ENCODE data around the gene CLDND2. TPM values are rescaled to one million over a fixed set of nuclear protein-coding genes. Genes with fewer than 3 reads are reported as not detected.

Gene CLDND2
- polyA plus RNA-seq, 1 of the 3 experiments (the other 2 are of a cell fraction) = 0.26 TPM

DNA sequence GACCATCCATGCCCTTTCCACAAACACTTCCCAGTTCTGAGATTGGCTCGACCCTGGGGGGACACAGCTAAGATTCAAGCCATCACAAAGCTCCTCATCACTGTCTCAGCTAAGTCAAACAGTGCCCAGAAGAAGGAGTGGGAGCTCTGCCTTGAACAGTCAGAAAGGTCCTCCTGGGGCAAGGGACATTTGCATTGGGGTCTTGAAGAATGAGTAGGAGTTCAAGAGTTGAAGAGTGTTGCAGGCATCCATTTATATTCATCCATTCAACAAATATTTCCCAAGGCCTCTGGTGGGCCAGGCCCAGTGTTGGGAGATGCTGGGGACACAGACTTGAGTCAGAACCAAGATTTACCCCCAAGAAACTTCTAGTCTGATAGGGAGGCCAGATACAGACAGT, 50.8 kb downstream of the CLDND2 start (continued):
- TF ChIP-seq FOSL2 (IDR thresholded peaks at IDR 0.05; ENCODE audit: borderline replicate concordance, low read depth) = no peak
- TF ChIP-seq SMC3 (IDR thresholded peaks at IDR 0.05; ENCODE audit: low read depth, low read length) = no peak
- TF ChIP-seq TCF12 (IDR thresholded peaks at IDR 0.05) = no peak
- no peak for TF ChIP-seq TEAD4 (IDR thresholded peaks at IDR 0.05; ENCODE audit: borderline replicate concordance, insufficient read depth)
- no peak for TF ChIP-seq MEF2A (IDR thresholded peaks at IDR 0.05; ENCODE audit: borderline replicate concordance, low read depth)
- TF ChIP-seq TAF1 (IDR thresholded peaks at IDR 0.05; ENCODE audit: borderline replicate concordance, low read depth, low read length) = no peak

DNA sequence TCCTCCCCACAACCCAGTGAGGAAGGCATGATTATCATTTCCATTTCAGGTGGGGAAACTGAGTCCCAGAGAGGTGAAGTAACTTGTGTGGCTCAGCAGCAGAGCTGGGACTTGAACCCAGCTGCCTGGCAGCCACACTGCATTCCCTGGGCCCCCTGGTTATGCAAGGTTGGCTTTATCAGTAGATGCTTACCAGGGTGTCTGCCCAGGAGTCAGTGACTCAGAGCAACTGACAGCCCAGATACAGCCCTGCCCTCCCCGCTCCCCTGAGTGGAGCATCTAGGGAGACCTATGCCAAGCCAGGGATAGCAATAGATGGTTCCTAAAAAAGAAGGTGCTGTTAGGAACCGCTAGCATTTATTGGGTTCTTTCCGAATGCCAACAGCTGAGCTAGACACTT, 51.4 kb downstream of the CLDND2 start:
- Histone ChIP-seq H3K4me1 (ENCODE audit: control insufficient read depth in 1 of 2, insufficient read depth in 2 of 2, low read depth in 1 of 2, low read length in 1 of 2) (peaks cover 0 to 23% of the 10 kb centered on the region in 2 experiments; a peak in 1 of 4 replicates), H3K4me2 (no peak overlapping the region), H4K20me1 (ENCODE audit: insufficient read depth) (no peaks in the 10 kb centered on the region), H3F3A (replicated peaks; ENCODE audit: insufficient read depth) (no peaks in the 10 kb centered on the region), H2AFZ (ENCODE audit: low read depth) (no peak overlapping the region), H3K36me3 (replicated peaks in 1 of 2; ENCODE audit: control insufficient read depth in 1 of 2, insufficient read depth in 2 of 2, low read length in 1 of 2) (no peaks in the 10 kb centered on the region), H3K9me2 (no peaks in the 10 kb centered on the region), H3K9ac (no peak overlapping the region), H3K27ac (ENCODE audit: low read depth in 2 of 2, low read length in 1 of 2) (no peak overlapping the region), H3K4me3 (ENCODE audit: low read depth in 2 of 2, low read length in 1 of 2) (no peak overlapping the region), H3K9me3 (no peaks in the 10 kb centered on the region), H3K79me2 (ENCODE audit: insufficient read depth) (no peaks in the 10 kb centered on the region), H3K27me3 (ENCODE audit: insufficient read depth) (no peaks in the 10 kb centered on the region)
- WGBS (ENCODE audit: low lambda C conversion rate) = 46% methylated on average over 3 of the region's 3 CpGs
- ChIA-PET POLR2A (interaction anchor here (0.6 kb wide), 1 partner anchor 263 kb away, joined by 4 read pairs; no protein-coding TSS in a partner anchor), CTCF (interaction anchor here (0.6 to 1.1 kb wide), 2 partner anchors 104 to 121 kb away, joined by 3 read pairs; no protein-coding TSS in a partner anchor)
- DNase-seq = no peak
- TF ChIP-seq RAD21 (IDR thresholded peaks at IDR 0.05; ENCODE audit: low read length) (no peak), TAF1 (IDR thresholded peaks at IDR 0.05; ENCODE audit: borderline replicate concordance, low read depth, low read length) (no peak), NRF1 (IDR thresholded peaks at IDR 0.05; ENCODE audit: low read depth, low read length) (no peak), YY1 (IDR thresholded peaks at IDR 0.05; ENCODE audit: low read depth) (no peak), GATA2 (CRISPR knock-in tag; IDR thresholded peaks at IDR 0.05) (no peak), RXRA (IDR thresholded peaks at IDR 0.05; ENCODE audit: borderline replicate concordance, low read depth) (no peak), FOXM1 (IDR thresholded peaks at IDR 0.05; ENCODE audit: low read depth) (no peak), JUND (IDR thresholded peaks at IDR 0.05) (no peak), EZH2phosphoT487 (IDR thresholded peaks at IDR 0.05; ENCODE audit: borderline replicate concordance, low read depth) (no peak)
- TF ChIP-seq, protein P1, sequence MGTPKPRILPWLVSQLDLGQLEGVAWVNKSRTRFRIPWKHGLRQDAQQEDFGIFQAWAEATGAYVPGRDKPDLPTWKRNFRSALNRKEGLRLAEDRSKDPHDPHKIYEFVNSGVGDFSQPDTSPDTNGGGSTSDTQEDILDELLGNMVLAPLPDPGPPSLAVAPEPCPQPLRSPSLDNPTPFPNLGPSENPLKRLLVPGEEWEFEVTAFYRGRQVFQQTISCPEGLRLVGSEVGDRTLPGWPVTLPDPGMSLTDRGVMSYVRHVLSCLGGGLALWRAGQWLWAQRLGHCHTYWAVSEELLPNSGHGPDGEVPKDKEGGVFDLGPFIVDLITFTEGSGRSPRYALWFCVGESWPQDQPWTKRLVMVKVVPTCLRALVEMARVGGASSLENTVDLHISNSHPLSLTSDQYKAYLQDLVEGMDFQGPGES (IDR thresholded peaks at IDR 0.05; ENCODE audit: low read depth, low read length) = no peak
- TF ChIP-seq, protein P2, sequence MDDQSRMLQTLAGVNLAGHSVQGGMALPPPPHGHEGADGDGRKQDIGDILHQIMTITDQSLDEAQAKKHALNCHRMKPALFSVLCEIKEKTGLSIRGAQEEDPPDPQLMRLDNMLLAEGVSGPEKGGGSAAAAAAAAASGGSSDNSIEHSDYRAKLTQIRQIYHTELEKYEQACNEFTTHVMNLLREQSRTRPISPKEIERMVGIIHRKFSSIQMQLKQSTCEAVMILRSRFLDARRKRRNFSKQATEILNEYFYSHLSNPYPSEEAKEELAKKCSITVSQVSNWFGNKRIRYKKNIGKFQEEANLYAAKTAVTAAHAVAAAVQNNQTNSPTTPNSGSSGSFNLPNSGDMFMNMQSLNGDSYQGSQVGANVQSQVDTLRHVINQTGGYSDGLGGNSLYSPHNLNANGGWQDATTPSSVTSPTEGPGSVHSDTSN (IDR thresholded peaks at IDR 0.05) = no peak

Other genes starting within 250 kb of the CLDND2 start
- not detected in 2 replicates for gene SIGLEC9, start 244.1 kb downstream of the CLDND2 start, polyA plus RNA-seq (2012; rRNA removed)
- gene SIGLEC7, start 226.7 kb downstream of the CLDND2 start, polyA plus RNA-seq (2012; rRNA removed) = not detected in 2 replicates
- 0.36 and 0.67 TPM in 2 replicates for gene CD33, start 143.9 kb downstream of the CLDND2 start, polyA plus RNA-seq (2012; rRNA removed)
- not detected in 2 replicates for gene SIGLECL1, start 117.9 kb downstream of the CLDND2 start, polyA plus RNA-seq (2012; rRNA removed)
- 0.36 and 0.60 TPM in 2 replicates for gene IGLON5, start 57.4 kb downstream of the CLDND2 start, polyA plus RNA-seq (2012; rRNA removed)
- gene VSIG10L, start 26.9 kb downstream of the CLDND2 start, polyA plus RNA-seq (2012; rRNA removed) = 2.3 and 2.7 TPM in 2 replicates
- 130 and 169 TPM in 2 replicates for gene ETFB, start 2.6 kb downstream of the CLDND2 start, polyA plus RNA-seq (2012; rRNA removed)
- not detected in 2 replicates for gene NKG7, start 3.7 kb upstream of the CLDND2 start, polyA plus RNA-seq (2012; rRNA removed)
- gene LIM2, start 19.0 kb upstream of the CLDND2 start, polyA plus RNA-seq (2012; rRNA removed) = not detected in 2 replicates
- not detected in 2 replicates for gene C19orf84, start 21.6 kb upstream of the CLDND2 start, polyA plus RNA-seq (2012; rRNA removed)
- gene SIGLEC10, start 48.6 kb upstream of the CLDND2 start, polyA plus RNA-seq (2012; rRNA removed) = not detected in 2 replicates
- not detected in 2 replicates for gene SIGLEC8, start 89.5 kb upstream of the CLDND2 start, polyA plus RNA-seq (2012; rRNA removed)
- gene CEACAM18, start 109.5 kb upstream of the CLDND2 start, polyA plus RNA-seq (2012; rRNA removed) = not detected in 2 replicates
- gene SIGLEC12, start 132.8 kb upstream of the CLDND2 start, polyA plus RNA-seq (2012; rRNA removed) = not detected in 2 replicates
- not detected in 2 replicates for gene SIGLEC6, start 162.7 kb upstream of the CLDND2 start, polyA plus RNA-seq (2012; rRNA removed)
- 3.1 and 4.9 TPM in 2 replicates for gene ZNF175, start 202.3 kb upstream of the CLDND2 start, polyA plus RNA-seq (2012; rRNA removed)